CD4-positive, alpha-beta T cell treated with Interleukin-12 subunit alpha and Interleukin-12 subunit beta, for 1 hour (primary cell): ENCODE data around the gene FOXD2.

Experiments
- DNase-seq: peaks from one replicate; pipeline ENCODE4 v3.0.0-alpha.2; 2020

FOXD2 gene

GRCh38 chr1:47437447-47438164 lies at the start of gene FOXD2:
TSS of gene FOXD2 (plus strand) at chr1:47438044. CDS start at chr1:47438136, 92 bp downstream.
- DNase-seq, result peak; percentile 93

- peak; percentile 26 for DNase-seq
Observed at GRCh38 chr1:47388891-47389238, 49.0 kb upstream of the FOXD2 start.

GRCh38 chr1:47389731-47390130 lies 48.1 kb upstream of the FOXD2 start:
- DNase-seq, result no peak

GRCh38 chr1:47390843-47391242 lies 47.0 kb upstream of the FOXD2 start:
- no peak for DNase-seq

- no peak for DNase-seq
Observed at GRCh38 chr1:47393141-47393540, 44.7 kb upstream of the FOXD2 start.

- no peak for DNase-seq
Observed at GRCh38 chr1:47395433-47395832, 42.4 kb upstream of the FOXD2 start.

GRCh38 chr1:47396671-47397196 lies 41.1 kb upstream of the FOXD2 start:
- no peak for DNase-seq

- no peak for DNase-seq
Observed at GRCh38 chr1:47399138-47399845, 38.6 kb upstream of the FOXD2 start.

- no peak for DNase-seq
Observed at GRCh38 chr1:47399846-47400155, 38.0 kb upstream of the FOXD2 start.

- no peak for DNase-seq
Observed at GRCh38 chr1:47401761-47402160, 36.1 kb upstream of the FOXD2 start.

- DNase-seq, result no peak
Observed at GRCh38 chr1:47402591-47402990, 35.3 kb upstream of the FOXD2 start.

- DNase-seq, result no peak
Observed at GRCh38 chr1:47403321-47403910, 34.4 kb upstream of the FOXD2 start.

GRCh38 chr1:47405697-47406096 lies 32.1 kb upstream of the FOXD2 start:
- no peak for DNase-seq

GRCh38 chr1:47406966-47407365 lies 30.9 kb upstream of the FOXD2 start:
- no peak for DNase-seq

- DNase-seq, result no peak
Observed at GRCh38 chr1:47407481-47407880, 30.4 kb upstream of the FOXD2 start.

- no peak for DNase-seq
Observed at GRCh38 chr1:47409311-47410067, 28.4 kb upstream of the FOXD2 start.

GRCh38 chr1:47410068-47410455 lies 27.8 kb upstream of the FOXD2 start:
- DNase-seq, result no peak

- DNase-seq, result no peak
Observed at GRCh38 chr1:47411436-47411835, 26.4 kb upstream of the FOXD2 start.

- DNase-seq, result no peak
Observed at GRCh38 chr1:47412437-47412836, 25.4 kb upstream of the FOXD2 start.

GRCh38 chr1:47415728-47416318 lies 22.0 kb upstream of the FOXD2 start, which contains the start of gene FOXE3:
TSS of gene FOXE3 (plus strand) at chr1:47416285. CDS start at chr1:47416316, 31 bp downstream.
- DNase-seq, result no peak

GRCh38 chr1:47416319-47417169 lies 21.3 kb upstream of the FOXD2 start:
- no peak for DNase-seq
